Fibroblast of pulmonary artery (primary cell): ENCODE results near the gene STOML1.

Experiments
- DNase-seq: peaks from one replicate; pipeline ENCODE4 v3.0.0-alpha.2; 2010; ENCODE audit warnings: low read depth
- H3K4me3 ChIP-seq: replicated peaks from 2 replicates; pipeline ENCODE4 v1.5.1; 2011; ENCODE audit warnings: low read depth, mild to moderate bottlenecking, control low read depth, low read length, moderate library complexity
- CTCF ChIP-seq: IDR thresholded peaks from 2 replicates; pipeline ENCODE4 v1.5.1; 2011; ENCODE audit warnings: mild to moderate bottlenecking, control low read depth, low read length, inconsistent platforms; ENCODE audit errors: missing control alignments

STOML1 gene

GRCh38 chr15:73936181-73936580 lies 55.9 kb downstream of the STOML1 start:
- DNase-seq: peak; percentile 69

GRCh38 chr15:73935547-73935946 lies 56.5 kb downstream of the STOML1 start:
- DNase-seq: peak; percentile 52
- H3K4me3 ChIP-seq: no peak overlapping the region
- no peak for TF ChIP-seq CTCF

More at GRCh38 chr15:73936181-73936580, 55.9 kb downstream of the STOML1 start:
- H3K4me3 ChIP-seq: no peak overlapping the region
- TF ChIP-seq CTCF: peak; percentile 49

GRCh38 chr15:73934281-73934680 lies 57.8 kb downstream of the STOML1 start:
- H3K4me3 ChIP-seq: no peak overlapping the region
- TF ChIP-seq CTCF: no peak
- no peak for DNase-seq

GRCh38 chr15:73932381-73933191 lies 59.5 kb downstream of the STOML1 start:
- no peak for DNase-seq
- no peak overlapping the region for H3K4me3 ChIP-seq
- no peak for TF ChIP-seq CTCF

GRCh38 chr15:73931441-73931840 lies 60.7 kb downstream of the STOML1 start:
- TF ChIP-seq CTCF: no peak
- H3K4me3 ChIP-seq: no peak overlapping the region
- DNase-seq: no peak

- no peak overlapping the region for H3K4me3 ChIP-seq
- DNase-seq: peak; percentile 77
- TF ChIP-seq CTCF: no peak
Measured at GRCh38 chr15:73930790-73931281, 61.3 kb downstream of the STOML1 start.

- no peak for TF ChIP-seq CTCF
- peak; percentile 85 for DNase-seq
- H3K4me3 ChIP-seq: no peak overlapping the region
Measured at GRCh38 chr15:73930371-73930770, 61.7 kb downstream of the STOML1 start.
